Testis (tissue), 3 donors: ENCODE results near the gene MAML3. TPM values are rescaled to one million over a fixed set of nuclear protein-coding genes. Genes with fewer than 3 reads are reported as not detected.

Experiments
- DNase-seq: peaks from one replicate; pipeline ENCODE4 v3.0.0-alpha.2; 2019
- H3K27ac ChIP-seq, 2 donors: fragments of 200-600 bp; sonication (generic); one replicate each; pipeline ENCODE4 v1.5.1; 2019
- H3K27me3 ChIP-seq: fragments of 200-600 bp; sonication (generic); one replicate; pipeline ENCODE4 v1.5.1; 2019
- H3K36me3 ChIP-seq: fragments of 200-600 bp; sonication (generic); one replicate; pipeline ENCODE4 v1.5.1; 2017; ENCODE audit warnings: low read depth; ENCODE audit errors: missing control alignments
- H3K4me1 ChIP-seq: fragments of 200-600 bp; sonication (generic); one replicate; pipeline ENCODE4 v1.5.1; 2019
- H3K4me3 ChIP-seq, 2 donors: fragments of 200-600 bp; sonication (generic); one replicate each; pipeline ENCODE4 v1.5.1; 2017 to 2019
- H3K9me3 ChIP-seq: fragments of 200-600 bp; sonication (generic); one replicate; pipeline ENCODE4 v1.5.1; 2017
- CTCF ChIP-seq, 3 experiments: fragments of 450-650 bp in 2 of 3; fragments of 200-600 bp in 1 of 3; sonication (generic) in 1 of 3; IDR thresholded peaks; one replicate each; pipeline ENCODE4 v1.5.1; 2016 to 2019; ENCODE audit warnings: antibody characterized with exemption in 3 of 3, mild to moderate bottlenecking in 2 of 3, moderate library complexity in 1 of 3
- POLR2A ChIP-seq: fragments of 450-650 bp; IDR thresholded peaks from one replicate; pipeline ENCODE4 v1.6.1; 2017; ENCODE audit warnings: antibody characterized with exemption, mild to moderate bottlenecking, moderate library complexity
- WGBS, 2 donors: methylation state at CpG; one replicate each; pipeline ENCODE4 v1.1.5; 2018; 5-methylcytosine and 5-hydroxymethylcytosine counted together
- intact Hi-C: fragments of 100-400 bp; cut with DNase I; formaldehyde crosslinking; loops from one replicate; pipeline ENCODE4 v1.15.1; 2023; ENCODE audit warnings: low total_unique reads
- polyA plus RNA-seq: library from polyadenylated mRNA; stranded (reverse); fragments of 350-450 nt; fragmentation: Illumina TruSeq; extraction: RNeasy Lipid Tissue Mini Kit (QIAGEN cat#74804); gene quantifications from one replicate; pipeline ENCODE4 v1.2.3, GENCODE V29; 2014; ENCODE audit warnings: low read depth, low replicate concordance; ENCODE audit not compliant: insufficient read depth
- total RNA-seq, 2 donors: library from RNA; depleted of rRNA; stranded (reverse); fragments of >200 nt; gene quantifications; one replicate each; pipeline ENCODE4 v1.2.3, GENCODE V29; 2016

Gene MAML3
- total and polyA plus RNA-seq, 3 donors from 2014 or later, result 7.6 to 21.2 (median 18.8) TPM

GRCh38 chr4:139942241-139942640 lies 211.7 kb downstream of the MAML3 start:
- Histone ChIP-seq H3K27ac (no peak overlapping the region), H3K27me3 (no peaks in the 10 kb centered on the region), H3K36me3 (no peaks in the 10 kb centered on the region), H3K9me3 (no peaks in the 10 kb centered on the region), H3K4me3 (no peak overlapping the region), H3K4me1 (no peaks in the 10 kb centered on the region)
- DNase-seq, result no peak
- intact Hi-C loops, result no loop called here
- 80 to 87% methylated on average over 3 of the region's 3 CpGs for WGBS, 2 donors
- TF ChIP-seq CTCF (IDR thresholded peaks at IDR 0.05) (no peak), POLR2A (no peak)

- WGBS, 2 donors, result 94 to 96% methylated on average over 2 of the region's 2 CpGs
- TF ChIP-seq POLR2A (no peak), CTCF (IDR thresholded peaks at IDR 0.05) (no peak)
- intact Hi-C loops, result no loop called here
Observed at GRCh38 chr4:139940600-139940999, 213.4 kb downstream of the MAML3 start.

GRCh38 chr4:139938414-139938813 lies 215.6 kb downstream of the MAML3 start:
- TF ChIP-seq POLR2A (no peak), CTCF (IDR thresholded peaks at IDR 0.05) (no peak)
- H3K9me3 ChIP-seq, result no peaks in the 10 kb centered on the region
- intact Hi-C loops, result no loop called here
- H3K36me3 ChIP-seq, result no peaks in the 10 kb centered on the region
- no peak overlapping the region for H3K4me3 ChIP-seq
- no peak overlapping the region for H3K27ac ChIP-seq
- no peaks in the 10 kb centered on the region for H3K4me1 ChIP-seq
- no peak for DNase-seq
- 91% methylated on average over 2 of the region's 2 CpGs for WGBS, 2 donors
- H3K27me3 ChIP-seq, result no peaks in the 10 kb centered on the region

More at GRCh38 chr4:139940600-139940999, 213.4 kb downstream of the MAML3 start:
- Histone ChIP-seq H3K36me3 (no peaks in the 10 kb centered on the region), H3K4me3 (no peak overlapping the region), H3K4me1 (no peaks in the 10 kb centered on the region), H3K27me3 (no peaks in the 10 kb centered on the region), H3K27ac (no peak overlapping the region), H3K9me3 (no peaks in the 10 kb centered on the region)
- no peak for DNase-seq

GRCh38 chr4:139935911-139936310 lies 218.1 kb downstream of the MAML3 start:
- WGBS, 2 donors, result 81% methylated on average over 4 of the region's 4 CpGs
- no peak overlapping the region for H3K27ac ChIP-seq
- no peaks in the 10 kb centered on the region for H3K4me1 ChIP-seq
- no peak for TF ChIP-seq CTCF (IDR thresholded peaks at IDR 0.05)
- no peak for TF ChIP-seq POLR2A
- no peaks in the 10 kb centered on the region for H3K27me3 ChIP-seq
- H3K9me3 ChIP-seq, result no peaks in the 10 kb centered on the region
- DNase-seq, result no peak
- no peaks in the 10 kb centered on the region for H3K36me3 ChIP-seq
- intact Hi-C loops, result no loop called here
- H3K4me3 ChIP-seq, result no peak overlapping the region

- no peak overlapping the region for H3K27ac ChIP-seq
Observed at GRCh38 chr4:139934708-139935195, 219.2 kb downstream of the MAML3 start.

More at GRCh38 chr4:139934708-139935195, 219.2 kb downstream of the MAML3 start:
- Histone ChIP-seq H3K27me3 (no peaks in the 10 kb centered on the region), H3K4me1 (no peaks in the 10 kb centered on the region), H3K9me3 (no peaks in the 10 kb centered on the region), H3K4me3 (no peak overlapping the region), H3K36me3 (no peaks in the 10 kb centered on the region)
- WGBS, 2 donors, result 65 to 70% methylated on average over 3 of the region's 3 CpGs
- DNase-seq, result no peak
- TF ChIP-seq POLR2A (no peak), CTCF (IDR thresholded peaks at IDR 0.05) (no peak)
- intact Hi-C loops, result no loop called here
